Skeletal muscle satellite cell (primary cell): Measurements from ENCODE around the gene WHRN.

Experiments
- H3K27me3 ChIP-seq: 2 replicates; pipeline ENCODE4 v1.7.0; 2013; ENCODE audit warnings: low read length; ENCODE audit not compliant: control insufficient read depth, insufficient read depth
- H3K36me3 ChIP-seq: 2 replicates; pipeline ENCODE4 v1.7.0; 2013; ENCODE audit warnings: mild to moderate bottlenecking, control low read depth, low read length; ENCODE audit not compliant: insufficient read depth
- H3K4me1 ChIP-seq: 2 replicates; pipeline ENCODE4 v1.7.0; 2013; ENCODE audit warnings: low read length; ENCODE audit not compliant: control insufficient read depth, insufficient read depth
- H3K4me2 ChIP-seq: 2 replicates; pipeline ENCODE4 v1.7.0; 2013; ENCODE audit warnings: mild to moderate bottlenecking, low read length
- H3K4me3 ChIP-seq: 2 replicates; pipeline ENCODE4 v1.7.0; 2013; ENCODE audit warnings: low read length
- H3K9ac ChIP-seq: 2 replicates; pipeline ENCODE4 v1.7.0; 2013; ENCODE audit warnings: mild to moderate bottlenecking, low read depth, low read length, moderate library complexity
- H3K9me3 ChIP-seq: replicated peaks from 2 replicates; pipeline ENCODE4 v1.7.0; 2013; ENCODE audit warnings: mild to moderate bottlenecking, control low read depth, low read length

WHRN gene

GRCh38 chr9:114400219-114400618, 105.1 kb downstream of the WHRN start:
- no peak overlapping the region for H3K9ac ChIP-seq
- no peak overlapping the region for H3K4me3 ChIP-seq

GRCh38 chr9:114399381-114399780, 105.9 kb downstream of the WHRN start:
- H3K9me3 ChIP-seq: no peaks in the 10 kb centered on the region
- H3K9ac ChIP-seq: no peak overlapping the region
- peaks cover 15% of the 10 kb centered on the region for H3K27me3 ChIP-seq
- H3K36me3 ChIP-seq: no peaks in the 10 kb centered on the region
- no peak overlapping the region for H3K4me3 ChIP-seq
- H3K4me2 ChIP-seq: no peak overlapping the region
- peaks cover 9% of the 10 kb centered on the region for H3K4me1 ChIP-seq

More at GRCh38 chr9:114400219-114400618, 105.1 kb downstream of the WHRN start:
- H3K27me3 ChIP-seq: peaks cover 7% of the 10 kb centered on the region
- no peaks in the 10 kb centered on the region for H3K36me3 ChIP-seq
- H3K9me3 ChIP-seq: no peaks in the 10 kb centered on the region
- peaks cover 9% of the 10 kb centered on the region for H3K4me1 ChIP-seq
- H3K4me2 ChIP-seq: no peak overlapping the region

GRCh38 chr9:114397848-114398605, 107.2 kb downstream of the WHRN start:
- peak overlapping the region; percentile 98 for H3K4me2 ChIP-seq
- H3K9ac ChIP-seq: peak overlapping the region; percentile 67
- peaks cover 9% of the 10 kb centered on the region for H3K4me1 ChIP-seq
- H3K27me3 ChIP-seq: peaks cover 15% of the 10 kb centered on the region
- H3K4me3 ChIP-seq: peak overlapping the region; percentile 98
- no peaks in the 10 kb centered on the region for H3K36me3 ChIP-seq
- H3K9me3 ChIP-seq: no peaks in the 10 kb centered on the region

- H3K4me1 ChIP-seq: peaks cover 9% of the 10 kb centered on the region
- no peaks in the 10 kb centered on the region for H3K36me3 ChIP-seq
- H3K27me3 ChIP-seq: peaks cover 15% of the 10 kb centered on the region
- H3K4me3 ChIP-seq: peak overlapping the region; percentile 98
- H3K9me3 ChIP-seq: no peaks in the 10 kb centered on the region
- no peak overlapping the region for H3K9ac ChIP-seq
- peak overlapping the region; percentile 98 for H3K4me2 ChIP-seq
Observed at GRCh38 chr9:114397219-114397847, 107.9 kb downstream of the WHRN start.

- no peak overlapping the region for H3K9ac ChIP-seq
- H3K36me3 ChIP-seq: no peaks in the 10 kb centered on the region
- H3K4me1 ChIP-seq: peaks cover 9% of the 10 kb centered on the region
- peaks cover 15% of the 10 kb centered on the region for H3K27me3 ChIP-seq
- H3K9me3 ChIP-seq: no peaks in the 10 kb centered on the region
- H3K4me3 ChIP-seq: no peak overlapping the region
- no peak overlapping the region for H3K4me2 ChIP-seq
Observed at GRCh38 chr9:114396558-114397218, 108.6 kb downstream of the WHRN start.

- no peak overlapping the region for H3K9ac ChIP-seq
- peaks cover 15% of the 10 kb centered on the region for H3K27me3 ChIP-seq
- H3K36me3 ChIP-seq: no peaks in the 10 kb centered on the region
- H3K9me3 ChIP-seq: no peaks in the 10 kb centered on the region
- no peak overlapping the region for H3K4me3 ChIP-seq
- H3K4me2 ChIP-seq: no peak overlapping the region
- peaks cover 9% of the 10 kb centered on the region for H3K4me1 ChIP-seq
Observed at GRCh38 chr9:114395768-114396167, 109.5 kb downstream of the WHRN start.

GRCh38 chr9:114395334-114395617, 110.0 kb downstream of the WHRN start:
- H3K4me2 ChIP-seq: no peak overlapping the region
- no peaks in the 10 kb centered on the region for H3K36me3 ChIP-seq
- no peaks in the 10 kb centered on the region for H3K9me3 ChIP-seq
- peaks cover 9% of the 10 kb centered on the region for H3K4me1 ChIP-seq
- H3K27me3 ChIP-seq: peaks cover 15% of the 10 kb centered on the region
- H3K9ac ChIP-seq: no peak overlapping the region
- H3K4me3 ChIP-seq: no peak overlapping the region

DNA sequence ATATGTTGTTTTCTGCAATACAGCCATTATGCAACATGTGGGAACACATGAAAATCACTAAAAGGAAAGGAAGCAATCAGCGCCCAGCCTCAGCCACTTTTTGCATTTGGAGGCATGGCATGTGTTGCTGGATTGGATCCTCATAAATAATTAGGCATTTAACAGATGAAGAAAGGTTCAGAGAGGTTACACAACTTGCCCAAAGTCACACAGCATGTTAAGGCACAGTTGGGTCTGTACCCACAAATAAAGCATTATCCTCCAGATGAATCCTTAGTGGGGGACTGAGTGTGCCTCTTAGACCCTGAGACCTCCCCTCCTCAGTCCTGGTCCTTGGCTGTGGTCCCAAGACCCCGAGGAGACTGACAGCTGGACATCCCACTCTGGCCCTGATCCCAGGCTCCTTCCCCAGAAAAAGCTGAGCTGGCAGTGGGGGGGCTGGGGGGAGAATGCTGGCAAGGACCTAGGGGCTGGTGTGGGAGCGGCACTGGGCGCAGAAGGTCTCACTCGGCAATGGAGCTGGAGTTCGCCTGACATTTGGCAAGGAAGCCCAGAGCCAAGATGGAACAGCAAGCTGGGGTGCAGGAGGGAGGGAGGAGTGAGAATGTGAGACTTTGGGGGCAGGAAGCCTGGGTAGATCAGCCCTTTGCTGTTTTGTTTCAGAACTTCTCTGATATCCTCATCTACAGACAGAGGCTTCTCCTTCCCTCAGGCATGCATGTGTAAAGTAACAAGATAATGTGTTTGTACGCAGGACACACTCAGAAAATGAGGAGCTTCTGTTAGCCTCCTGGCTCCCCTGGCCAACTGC, 110.5 kb downstream of the WHRN start:
- peaks cover 15% of the 10 kb centered on the region for H3K27me3 ChIP-seq
- peaks cover 9% of the 10 kb centered on the region for H3K4me1 ChIP-seq
- H3K9ac ChIP-seq: no peak overlapping the region

DNA sequence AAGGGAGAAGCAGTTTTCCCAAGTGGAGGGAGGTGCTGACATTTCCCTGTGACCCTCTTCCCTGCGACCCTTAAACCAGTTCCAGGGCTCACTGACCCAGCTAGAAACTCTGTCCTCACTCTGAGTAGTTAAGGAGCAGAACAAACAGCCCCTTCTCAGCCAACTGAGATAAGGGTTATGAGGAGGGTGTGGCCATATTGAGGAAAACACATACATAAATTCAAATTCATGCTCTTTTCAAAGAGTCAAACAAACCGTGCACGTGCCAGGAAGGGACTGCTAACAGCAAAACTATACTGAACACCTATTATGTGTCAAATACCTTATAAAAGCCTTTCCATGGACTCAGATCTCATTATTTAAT, 112.5 kb downstream of the WHRN start:
- Histone ChIP-seq H3K4me1 (peaks cover 10% of the 10 kb centered on the region), H3K9ac (no peak overlapping the region), H3K9me3 (no peaks in the 10 kb centered on the region), H3K4me3 (no peak overlapping the region), H3K4me2 (no peak overlapping the region), H3K36me3 (no peaks in the 10 kb centered on the region), H3K27me3 (peaks cover 15% of the 10 kb centered on the region)

More for the DNA sequence above, 110.5 kb downstream of the WHRN start:
- H3K4me2 ChIP-seq: no peak overlapping the region
- no peaks in the 10 kb centered on the region for H3K36me3 ChIP-seq
- H3K9me3 ChIP-seq: no peaks in the 10 kb centered on the region
- no peak overlapping the region for H3K4me3 ChIP-seq

DNA sequence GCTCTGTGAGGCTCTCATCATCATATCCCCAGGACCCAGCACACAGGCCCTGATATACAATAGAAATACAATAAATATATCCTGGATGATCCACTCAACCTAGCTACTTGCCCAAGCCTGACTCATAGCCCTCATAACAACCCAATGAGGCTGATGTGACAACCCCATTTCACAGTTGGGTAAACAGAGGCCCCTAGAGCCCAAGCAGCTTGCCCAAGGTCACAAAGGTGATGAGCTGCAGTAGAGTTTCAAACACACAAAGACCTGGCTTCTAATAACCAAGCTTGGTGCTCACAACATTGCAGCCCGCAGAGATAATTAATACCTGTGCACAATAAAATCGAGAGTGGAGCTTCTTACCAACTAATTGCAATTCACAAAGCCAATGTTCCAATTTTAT, 114.3 kb downstream of the WHRN start:
- Histone ChIP-seq H3K9me3 (no peaks in the 10 kb centered on the region), H3K9ac (no peak overlapping the region), H3K4me3 (no peak overlapping the region), H3K4me1 (peaks cover 25% of the 10 kb centered on the region), H3K36me3 (no peaks in the 10 kb centered on the region), H3K27me3 (peaks cover 9% of the 10 kb centered on the region), H3K4me2 (no peak overlapping the region)

- H3K9ac ChIP-seq: no peak overlapping the region
- no peaks in the 10 kb centered on the region for H3K9me3 ChIP-seq
- H3K4me1 ChIP-seq: peaks cover 36% of the 10 kb centered on the region
- H3K27me3 ChIP-seq: peaks cover 3% of the 10 kb centered on the region
- no peaks in the 10 kb centered on the region for H3K36me3 ChIP-seq
- H3K4me2 ChIP-seq: no peak overlapping the region
- no peak overlapping the region for H3K4me3 ChIP-seq
Observed at GRCh38 chr9:114389612-114390368, 115.5 kb downstream of the WHRN start.
